ENCODE measurements around the gene GRAPL.
"Not testable (repeated sequence)": the region's sequence is repeated elsewhere in the genome, so short reads cannot be mapped to it uniquely, and the experiment has no call there.

Gene GRAPL

GRCh38 chr17:19127148-19127980, at the start of gene GRAPL:
Gene GRAPL, plus strand, starts transcription at chr17:19127589. Its CDS starts 31 bp downstream, at chr17:19127620.
- not testable (repeated sequence) for DNase-seq (ENCODE audit: low read depth in 2 of 2)

GRCh38 chr17:19088804-19089685, 38.3 kb upstream of the GRAPL start:
- DNase-seq (ENCODE audit: low read depth in 2 of 2): not testable (repeated sequence)

GRCh38 chr17:19090058-19090772, 37.2 kb upstream of the GRAPL start:
- DNase-seq (ENCODE audit: low read depth in 2 of 2): not testable (repeated sequence)

GRCh38 chr17:19092737-19093683, 34.4 kb upstream of the GRAPL start:
- DNase-seq (ENCODE audit: low read depth in 2 of 2): not testable (repeated sequence)

- DNase-seq (ENCODE audit: low read depth in 2 of 2): not testable (repeated sequence)
Observed at GRCh38 chr17:19093684-19094438, 33.5 kb upstream of the GRAPL start.

- not testable (repeated sequence) for DNase-seq (ENCODE audit: low read depth in 2 of 2)
Observed at GRCh38 chr17:19108517-19108916, 18.9 kb upstream of the GRAPL start.

GRCh38 chr17:19110189-19111097, 16.9 kb upstream of the GRAPL start:
- DNase-seq (ENCODE audit: low read depth in 2 of 2): not testable (repeated sequence)

GRCh38 chr17:19111111-19111711, 16.2 kb upstream of the GRAPL start:
- DNase-seq (ENCODE audit: low read depth in 2 of 2): peak; percentile 35 to 38

- DNase-seq (ENCODE audit: low read depth in 2 of 2): peak in 1 of 2 donors; percentile 33
Observed at GRCh38 chr17:19111801-19112458, 15.5 kb upstream of the GRAPL start.

- DNase-seq (ENCODE audit: low read depth in 2 of 2): not testable (repeated sequence)
Observed at GRCh38 chr17:19112459-19112826, 14.9 kb upstream of the GRAPL start.

- not testable (repeated sequence) for DNase-seq (ENCODE audit: low read depth in 2 of 2)
Observed at GRCh38 chr17:19118695-19119094, 8.7 kb upstream of the GRAPL start.

GRCh38 chr17:19125289-19125688, 2.1 kb upstream of the GRAPL start:
- not testable (repeated sequence) for DNase-seq (ENCODE audit: low read depth in 2 of 2)

GRCh38 chr17:19129500-19129899, 2.1 kb downstream of the GRAPL start:
- not testable (repeated sequence) for DNase-seq (ENCODE audit: low read depth in 2 of 2)

GRCh38 chr17:19131108-19131507, 3.7 kb downstream of the GRAPL start:
- not testable (repeated sequence) for DNase-seq (ENCODE audit: low read depth in 2 of 2)

- not testable (repeated sequence) for DNase-seq (ENCODE audit: low read depth in 2 of 2)
Observed at GRCh38 chr17:19131772-19132171, 4.4 kb downstream of the GRAPL start.

- DNase-seq (ENCODE audit: low read depth in 2 of 2): not testable (repeated sequence)
Observed at GRCh38 chr17:19133793-19134192, 6.4 kb downstream of the GRAPL start.

GRCh38 chr17:19135391-19135790, 8.0 kb downstream of the GRAPL start:
- not testable (repeated sequence) for DNase-seq (ENCODE audit: low read depth in 2 of 2)

- DNase-seq (ENCODE audit: low read depth in 2 of 2): not testable (repeated sequence)
Observed at GRCh38 chr17:19136138-19136537, 8.7 kb downstream of the GRAPL start.
